ENCODE results near the gene CIRBP. TPM values are rescaled to one million over a fixed set of nuclear protein-coding genes. Genes with fewer than 3 reads are reported as not detected.

CIRBP gene
- total and polyA plus RNA-seq, 2 of the 13 experiments (the other 11 are each of a cell fraction or from before 2014, with no cell fraction given): 133 to 140 TPM

DNA sequence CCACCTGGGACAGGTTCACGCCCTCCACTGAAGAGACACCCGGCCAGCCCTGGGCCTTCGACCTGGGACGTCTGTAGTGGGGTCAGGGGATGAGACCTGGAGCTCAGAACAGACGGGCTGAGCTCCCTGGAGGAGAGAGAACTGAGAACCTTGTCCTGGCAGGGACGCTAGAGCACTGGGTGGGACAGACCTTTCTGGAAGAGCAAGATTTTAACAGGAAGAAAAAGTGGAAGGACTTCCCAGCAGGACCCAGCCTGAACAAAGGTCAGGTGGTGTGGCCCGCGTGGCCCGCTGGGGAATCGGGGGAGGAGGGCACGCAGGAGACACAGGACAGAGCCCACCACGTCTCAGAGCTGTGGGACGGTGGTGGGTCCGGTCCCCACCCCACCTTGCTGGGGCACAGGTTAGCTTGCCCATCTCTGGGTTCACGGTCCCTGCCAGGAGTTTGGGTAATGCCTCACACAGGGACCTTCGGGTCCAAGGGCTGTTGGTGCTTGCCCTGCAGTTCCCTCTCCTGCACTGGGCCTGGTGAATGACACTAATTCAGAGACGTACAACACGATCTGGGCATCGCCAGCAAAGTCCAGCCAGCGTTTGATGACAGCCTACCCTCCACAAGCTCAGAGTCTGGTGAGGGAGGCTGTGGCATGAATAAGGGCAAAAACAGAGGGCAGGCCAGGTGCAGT is 15.3 kb downstream of the CIRBP start (continued):
- TF ChIP-seq, protein P1, sequence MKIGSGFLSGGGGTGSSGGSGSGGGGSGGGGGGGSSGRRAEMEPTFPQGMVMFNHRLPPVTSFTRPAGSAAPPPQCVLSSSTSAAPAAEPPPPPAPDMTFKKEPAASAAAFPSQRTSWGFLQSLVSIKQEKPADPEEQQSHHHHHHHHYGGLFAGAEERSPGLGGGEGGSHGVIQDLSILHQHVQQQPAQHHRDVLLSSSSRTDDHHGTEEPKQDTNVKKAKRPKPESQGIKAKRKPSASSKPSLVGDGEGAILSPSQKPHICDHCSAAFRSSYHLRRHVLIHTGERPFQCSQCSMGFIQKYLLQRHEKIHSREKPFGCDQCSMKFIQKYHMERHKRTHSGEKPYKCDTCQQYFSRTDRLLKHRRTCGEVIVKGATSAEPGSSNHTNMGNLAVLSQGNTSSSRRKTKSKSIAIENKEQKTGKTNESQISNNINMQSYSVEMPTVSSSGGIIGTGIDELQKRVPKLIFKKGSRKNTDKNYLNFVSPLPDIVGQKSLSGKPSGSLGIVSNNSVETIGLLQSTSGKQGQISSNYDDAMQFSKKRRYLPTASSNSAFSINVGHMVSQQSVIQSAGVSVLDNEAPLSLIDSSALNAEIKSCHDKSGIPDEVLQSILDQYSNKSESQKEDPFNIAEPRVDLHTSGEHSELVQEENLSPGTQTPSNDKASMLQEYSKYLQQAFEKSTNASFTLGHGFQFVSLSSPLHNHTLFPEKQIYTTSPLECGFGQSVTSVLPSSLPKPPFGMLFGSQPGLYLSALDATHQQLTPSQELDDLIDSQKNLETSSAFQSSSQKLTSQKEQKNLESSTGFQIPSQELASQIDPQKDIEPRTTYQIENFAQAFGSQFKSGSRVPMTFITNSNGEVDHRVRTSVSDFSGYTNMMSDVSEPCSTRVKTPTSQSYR (CRISPR knock-in tag; IDR thresholded peaks at IDR 0.05; ENCODE audit: borderline replicate concordance): no peak
- TF ChIP-seq NBN (conservative IDR thresholded peaks at IDR 0.05) (no peak), ELF3 (CRISPR knock-in tag; IDR thresholded peaks at IDR 0.05) (peak; percentile 37; the same call in 1 of the 2 replicates), DNMT1 (CRISPR knock-in tag; IDR thresholded peaks at IDR 0.05) (no peak), KLF15 (CRISPR knock-in tag; IDR thresholded peaks at IDR 0.05; ENCODE audit: borderline replicate concordance) (no peak), ZNF224 (CRISPR knock-in tag; IDR thresholded peaks at IDR 0.05) (no peak), HNF4G (IDR thresholded peaks at IDR 0.05; ENCODE audit: borderline replicate concordance, low read depth, low read length) (0 out of 2 replicates have a peak, but pooled peaks have one; percentile 35), HNF4G (CRISPR knock-in tag; IDR thresholded peaks at IDR 0.05; ENCODE audit: borderline replicate concordance, low read depth) (peak; percentile 64; the same call in 1 of the 2 replicates), SMARCC2 (IDR thresholded peaks at IDR 0.05) (no peak), ZNF331 (CRISPR knock-in tag; IDR thresholded peaks at IDR 0.05) (no peak), ZNF75D (CRISPR knock-in tag; IDR thresholded peaks at IDR 0.05; ENCODE audit: borderline replicate concordance) (no peak), ZNF709 (CRISPR knock-in tag; IDR thresholded peaks at IDR 0.05) (no peak), ZNF101 (CRISPR knock-in tag; IDR thresholded peaks at IDR 0.05; ENCODE audit: borderline replicate concordance, low read depth) (no peak), ARHGAP35 (CRISPR knock-in tag; IDR thresholded peaks at IDR 0.05; ENCODE audit: borderline replicate concordance) (no peak; the same call in 1 of the 2 replicates), TBX3 (IDR thresholded peaks at IDR 0.05; ENCODE audit: borderline replicate concordance) (no peak)
- TF ChIP-seq, protein P2, sequence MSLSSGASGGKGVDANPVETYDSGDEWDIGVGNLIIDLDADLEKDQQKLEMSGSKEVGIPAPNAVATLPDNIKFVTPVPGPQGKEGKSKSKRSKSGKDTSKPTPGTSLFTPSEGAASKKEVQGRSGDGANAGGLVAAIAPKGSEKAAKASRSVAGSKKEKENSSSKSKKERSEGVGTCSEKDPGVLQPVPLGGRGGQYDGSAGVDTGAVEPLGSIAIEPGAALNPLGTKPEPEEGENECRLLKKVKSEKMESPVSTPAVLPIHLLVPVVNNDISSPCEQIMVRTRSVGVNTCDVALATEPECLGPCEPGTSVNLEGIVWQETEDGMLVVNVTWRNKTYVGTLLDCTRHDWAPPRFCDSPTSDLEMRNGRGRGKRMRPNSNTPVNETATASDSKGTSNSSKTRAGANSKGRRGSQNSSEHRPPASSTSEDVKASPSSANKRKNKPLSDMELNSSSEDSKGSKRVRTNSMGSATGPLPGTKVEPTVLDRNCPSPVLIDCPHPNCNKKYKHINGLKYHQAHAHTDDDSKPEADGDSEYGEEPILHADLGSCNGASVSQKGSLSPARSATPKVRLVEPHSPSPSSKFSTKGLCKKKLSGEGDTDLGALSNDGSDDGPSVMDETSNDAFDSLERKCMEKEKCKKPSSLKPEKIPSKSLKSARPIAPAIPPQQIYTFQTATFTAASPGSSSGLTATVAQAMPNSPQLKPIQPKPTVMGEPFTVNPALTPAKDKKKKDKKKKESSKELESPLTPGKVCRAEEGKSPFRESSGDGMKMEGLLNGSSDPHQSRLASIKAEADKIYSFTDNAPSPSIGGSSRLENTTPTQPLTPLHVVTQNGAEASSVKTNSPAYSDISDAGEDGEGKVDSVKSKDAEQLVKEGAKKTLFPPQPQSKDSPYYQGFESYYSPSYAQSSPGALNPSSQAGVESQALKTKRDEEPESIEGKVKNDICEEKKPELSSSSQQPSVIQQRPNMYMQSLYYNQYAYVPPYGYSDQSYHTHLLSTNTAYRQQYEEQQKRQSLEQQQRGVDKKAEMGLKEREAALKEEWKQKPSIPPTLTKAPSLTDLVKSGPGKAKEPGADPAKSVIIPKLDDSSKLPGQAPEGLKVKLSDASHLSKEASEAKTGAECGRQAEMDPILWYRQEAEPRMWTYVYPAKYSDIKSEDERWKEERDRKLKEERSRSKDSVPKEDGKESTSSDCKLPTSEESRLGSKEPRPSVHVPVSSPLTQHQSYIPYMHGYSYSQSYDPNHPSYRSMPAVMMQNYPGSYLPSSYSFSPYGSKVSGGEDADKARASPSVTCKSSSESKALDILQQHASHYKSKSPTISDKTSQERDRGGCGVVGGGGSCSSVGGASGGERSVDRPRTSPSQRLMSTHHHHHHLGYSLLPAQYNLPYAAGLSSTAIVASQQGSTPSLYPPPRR (CRISPR knock-in tag; IDR thresholded peaks at IDR 0.05; ENCODE audit: borderline replicate concordance): peak; percentile 38; the same call in 1 of the 2 replicates
- TF ChIP-seq, protein P3, sequence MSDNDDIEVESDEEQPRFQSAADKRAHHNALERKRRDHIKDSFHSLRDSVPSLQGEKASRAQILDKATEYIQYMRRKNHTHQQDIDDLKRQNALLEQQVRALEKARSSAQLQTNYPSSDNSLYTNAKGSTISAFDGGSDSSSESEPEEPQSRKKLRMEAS (IDR thresholded peaks at IDR 0.05): peak; percentile 82
- TF ChIP-seq, protein P4, sequence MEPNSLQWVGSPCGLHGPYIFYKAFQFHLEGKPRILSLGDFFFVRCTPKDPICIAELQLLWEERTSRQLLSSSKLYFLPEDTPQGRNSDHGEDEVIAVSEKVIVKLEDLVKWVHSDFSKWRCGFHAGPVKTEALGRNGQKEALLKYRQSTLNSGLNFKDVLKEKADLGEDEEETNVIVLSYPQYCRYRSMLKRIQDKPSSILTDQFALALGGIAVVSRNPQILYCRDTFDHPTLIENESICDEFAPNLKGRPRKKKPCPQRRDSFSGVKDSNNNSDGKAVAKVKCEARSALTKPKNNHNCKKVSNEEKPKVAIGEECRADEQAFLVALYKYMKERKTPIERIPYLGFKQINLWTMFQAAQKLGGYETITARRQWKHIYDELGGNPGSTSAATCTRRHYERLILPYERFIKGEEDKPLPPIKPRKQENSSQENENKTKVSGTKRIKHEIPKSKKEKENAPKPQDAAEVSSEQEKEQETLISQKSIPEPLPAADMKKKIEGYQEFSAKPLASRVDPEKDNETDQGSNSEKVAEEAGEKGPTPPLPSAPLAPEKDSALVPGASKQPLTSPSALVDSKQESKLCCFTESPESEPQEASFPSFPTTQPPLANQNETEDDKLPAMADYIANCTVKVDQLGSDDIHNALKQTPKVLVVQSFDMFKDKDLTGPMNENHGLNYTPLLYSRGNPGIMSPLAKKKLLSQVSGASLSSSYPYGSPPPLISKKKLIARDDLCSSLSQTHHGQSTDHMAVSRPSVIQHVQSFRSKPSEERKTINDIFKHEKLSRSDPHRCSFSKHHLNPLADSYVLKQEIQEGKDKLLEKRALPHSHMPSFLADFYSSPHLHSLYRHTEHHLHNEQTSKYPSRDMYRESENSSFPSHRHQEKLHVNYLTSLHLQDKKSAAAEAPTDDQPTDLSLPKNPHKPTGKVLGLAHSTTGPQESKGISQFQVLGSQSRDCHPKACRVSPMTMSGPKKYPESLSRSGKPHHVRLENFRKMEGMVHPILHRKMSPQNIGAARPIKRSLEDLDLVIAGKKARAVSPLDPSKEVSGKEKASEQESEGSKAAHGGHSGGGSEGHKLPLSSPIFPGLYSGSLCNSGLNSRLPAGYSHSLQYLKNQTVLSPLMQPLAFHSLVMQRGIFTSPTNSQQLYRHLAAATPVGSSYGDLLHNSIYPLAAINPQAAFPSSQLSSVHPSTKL (CRISPR knock-in tag; IDR thresholded peaks at IDR 0.05): no peak

Data from HepG2 (cell line).